Stimulated activated naive CD4-positive, alpha-beta T cell treated with Interleukin-2 at 50 U/mL for 16 hours (primary cell): ENCODE data around the gene CEP19.

Experiments
- DNase-seq: peaks from one replicate; lab custom pipeline; 2025; lab: John Stamatoyannopoulos, UW

CEP19 gene

GRCh38 chr3:196666001-196666867 lies 45.8 kb downstream of the CEP19 start:
- no peak for DNase-seq

DNA sequence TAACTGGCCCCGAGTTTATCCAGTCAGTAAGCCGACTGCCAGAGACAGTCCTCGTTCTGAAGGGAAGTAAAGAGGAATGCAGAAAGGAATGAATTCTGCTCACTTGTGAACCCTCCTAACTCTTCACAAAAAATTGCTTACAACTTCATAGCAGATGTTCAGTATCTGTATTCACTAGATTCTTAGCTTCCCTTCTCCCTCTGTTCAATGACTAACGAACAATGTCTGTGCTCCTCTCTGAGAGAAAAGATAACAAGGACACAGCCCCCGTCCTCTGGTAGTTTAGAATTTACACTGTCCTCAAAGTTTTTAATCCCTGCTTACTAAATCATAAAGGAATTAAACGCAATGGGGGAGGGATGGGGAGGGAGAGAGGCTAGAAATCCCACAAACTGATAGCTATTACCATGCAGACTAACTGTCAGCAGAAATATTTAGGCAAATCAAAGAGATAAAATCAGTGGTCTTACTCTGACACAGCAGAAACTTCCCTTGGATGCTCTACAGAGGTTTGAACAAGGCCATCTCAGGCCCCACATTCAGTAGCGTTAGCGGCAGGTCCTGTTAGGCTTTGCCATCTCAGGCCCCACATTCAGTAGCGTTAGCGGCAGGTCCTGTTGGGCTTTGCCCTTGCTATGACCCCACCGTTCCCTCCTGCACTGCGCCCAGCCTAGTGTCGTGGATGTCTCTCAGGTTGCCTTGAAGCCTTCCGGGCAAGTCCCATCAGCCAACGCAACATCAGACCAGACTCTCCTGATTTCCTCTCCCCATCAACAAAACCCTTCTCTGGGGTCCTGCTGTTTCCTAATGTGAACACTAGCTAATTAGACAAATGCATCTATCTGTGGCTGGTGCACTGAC lies 49.1 kb downstream of the CEP19 start:
- DNase-seq, result no peak

- no peak for DNase-seq
Measured at GRCh38 chr3:196662033-196662432, 50.0 kb downstream of the CEP19 start.

GRCh38 chr3:196661400-196661799 lies 50.6 kb downstream of the CEP19 start:
- no peak for DNase-seq

DNA sequence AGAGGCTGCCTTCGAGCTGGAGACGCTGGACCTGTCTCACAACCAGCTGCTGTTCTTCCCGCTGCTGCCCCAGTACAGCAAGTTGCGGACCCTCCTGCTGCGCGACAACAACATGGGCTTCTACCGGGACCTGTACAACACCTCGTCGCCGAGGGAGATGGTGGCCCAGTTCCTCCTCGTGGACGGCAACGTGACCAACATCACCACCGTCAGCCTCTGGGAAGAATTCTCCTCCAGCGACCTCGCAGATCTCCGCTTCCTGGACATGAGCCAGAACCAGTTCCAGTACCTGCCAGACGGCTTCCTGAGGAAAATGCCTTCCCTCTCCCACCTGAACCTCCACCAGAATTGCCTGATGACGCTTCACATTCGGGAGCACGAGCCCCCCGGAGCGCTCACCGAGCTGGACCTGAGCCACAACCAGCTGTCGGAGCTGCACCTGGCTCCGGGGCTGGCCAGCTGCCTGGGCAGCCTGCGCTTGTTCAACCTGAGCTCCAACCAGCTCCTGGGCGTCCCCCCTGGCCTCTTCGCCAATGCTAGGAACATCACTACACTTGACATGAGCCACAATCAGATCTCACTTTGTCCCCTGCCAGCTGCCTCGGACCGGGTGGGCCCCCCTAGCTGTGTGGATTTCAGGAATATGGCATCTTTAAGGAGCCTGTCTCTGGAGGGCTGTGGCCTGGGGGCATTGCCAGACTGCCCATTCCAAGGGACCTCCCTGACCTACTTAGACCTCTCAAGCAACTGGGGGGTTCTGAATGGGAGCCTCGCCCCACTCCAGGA lies 51.5 kb downstream of the CEP19 start:
- DNase-seq, result no peak

- no peak for DNase-seq
Measured at GRCh38 chr3:196659901-196660351, 52.1 kb downstream of the CEP19 start.
